GM19467 (cell line): Measurements from ENCODE around the gene NTN1.

Experiments used
- ATAC-seq: cut with Tn5 transposase; IDR thresholded peaks from one replicate; pipeline ENCODE4 v1.9.1; 2021; ENCODE audit warnings: mild to moderate bottlenecking, moderate library complexity; ENCODE audit not compliant: unreplicated experiment

The NTN1 gene

GRCh38 chr17:9229160-9229825 is 208.0 kb downstream of the NTN1 start:
- ATAC-seq, result no peak

GRCh38 chr17:9229826-9230201 is 208.5 kb downstream of the NTN1 start:
- no peak for ATAC-seq

GRCh38 chr17:9230346-9230745 is 209.0 kb downstream of the NTN1 start:
- no peak for ATAC-seq

- no peak for ATAC-seq
Observed at GRCh38 chr17:9230861-9231260, 209.6 kb downstream of the NTN1 start.

GRCh38 chr17:9231449-9232154 is 210.3 kb downstream of the NTN1 start:
- ATAC-seq, result no peak

GRCh38 chr17:9232155-9232475 is 210.8 kb downstream of the NTN1 start:
- ATAC-seq, result no peak

GRCh38 chr17:9232591-9233270 is 211.4 kb downstream of the NTN1 start:
- no peak for ATAC-seq

- ATAC-seq, result no peak
Observed at GRCh38 chr17:9233271-9233599, 211.9 kb downstream of the NTN1 start.

GRCh38 chr17:9233761-9234160 is 212.5 kb downstream of the NTN1 start:
- no peak for ATAC-seq

- no peak for ATAC-seq
Observed at GRCh38 chr17:9234389-9234945, 213.2 kb downstream of the NTN1 start.

- no peak for ATAC-seq
Observed at GRCh38 chr17:9235346-9235745, 214.0 kb downstream of the NTN1 start.

- ATAC-seq, result no peak
Observed at GRCh38 chr17:9236286-9237052, 215.2 kb downstream of the NTN1 start.

GRCh38 chr17:9237053-9237410 is 215.7 kb downstream of the NTN1 start:
- no peak for ATAC-seq

- no peak for ATAC-seq
Observed at GRCh38 chr17:9237661-9238301, 216.5 kb downstream of the NTN1 start.

GRCh38 chr17:9238340-9239245 is 217.3 kb downstream of the NTN1 start:
- no peak for ATAC-seq

GRCh38 chr17:9239246-9239792 is 218.0 kb downstream of the NTN1 start:
- no peak for ATAC-seq

- no peak for ATAC-seq
Observed at GRCh38 chr17:9239793-9240658, 218.7 kb downstream of the NTN1 start.

- no peak for ATAC-seq
Observed at GRCh38 chr17:9240659-9241370, 219.5 kb downstream of the NTN1 start.
